WTC11 (cell line): Measurements from ENCODE around the gene ALDH5A1.

Experiments
- CTCF ChIP-seq: fragments of 200-600 bp; IDR thresholded peaks from 2 replicates; pipeline ENCODE4 v1.8.0; 2022; ENCODE audit warnings: antibody characterized with exemption
- JUN ChIP-seq: sonication (generic); formaldehyde crosslinking; IDR thresholded peaks from 2 replicates; pipeline ENCODE4 v1.8.0; 2023; ENCODE audit warnings: mild to moderate bottlenecking, missing genetic modification reagents
- KAT7 ChIP-seq: sonication (generic); formaldehyde crosslinking; IDR thresholded peaks from 2 replicates; pipeline ENCODE4 v1.8.1; 2023; ENCODE audit warnings: missing genetic modification reagents, mild to moderate bottlenecking, borderline replicate concordance
- SP1 ChIP-seq: sonication (generic); formaldehyde crosslinking; conservative IDR thresholded peaks from 2 replicates; pipeline ENCODE4 v1.8.1; 2022; ENCODE audit warnings: missing genetic modification reagents
- TCF7 ChIP-seq: sonication (generic); formaldehyde crosslinking; IDR thresholded peaks from 2 replicates; pipeline ENCODE4 v1.8.0; 2022; ENCODE audit warnings: mild to moderate bottlenecking, low read depth, missing genetic modification reagents, moderate library complexity
- USF1 ChIP-seq: sonication (generic); formaldehyde crosslinking; IDR thresholded peaks from 2 replicates; pipeline ENCODE4 v1.8.0; 2022; ENCODE audit warnings: mild to moderate bottlenecking, missing genetic modification reagents
- ZBTB43 ChIP-seq: sonication (generic); formaldehyde crosslinking; IDR thresholded peaks from 2 replicates; pipeline ENCODE4 v1.8.1; 2023; ENCODE audit warnings: mild to moderate bottlenecking, missing genetic modification reagents
- ZNF121 ChIP-seq: sonication (generic); formaldehyde crosslinking; IDR thresholded peaks from 2 replicates; pipeline ENCODE4 v1.8.0; 2023; ENCODE audit warnings: missing genetic modification reagents
- ZNF425 ChIP-seq: fragments of 250-450 bp; sonication (Bioruptor Pico); conservative IDR thresholded peaks from 2 replicates; pipeline ENCODE4 v1.9.0; 2021; ENCODE audit warnings: mild to moderate bottlenecking

- no peak for TF ChIP-seq USF1
- no peak for TF ChIP-seq CTCF
- TF ChIP-seq ZNF121 (CRISPR knock-in tag) = no peak
- TF ChIP-seq SP1 (CRISPR knock-in tag) = no peak
- no peak for TF ChIP-seq TCF7 (CRISPR knock-in tag)
- TF ChIP-seq KAT7 (CRISPR knock-in tag) = no peak
- TF ChIP-seq ZBTB43 (CRISPR knock-in tag) = no peak
- no peak for TF ChIP-seq ZNF425 (CRISPR knock-in tag)
- TF ChIP-seq JUN (CRISPR knock-in tag) = no peak
These were observed 7.1 kb downstream of the ALDH5A1 start for GRCh38 chr6:24501914-24502313.
